ENCODE results near the gene GDPD5. TPM values are rescaled to one million over a fixed set of nuclear protein-coding genes. Genes with fewer than 3 reads are reported as not detected.

Gene GDPD5
- total and polyA plus RNA-seq, 9 of the 15 experiments (the other 6 are each of a cell fraction or from before 2014, with no cell fraction given), result 0.32 to 27.3 (median 8.0) TPM

DNA sequence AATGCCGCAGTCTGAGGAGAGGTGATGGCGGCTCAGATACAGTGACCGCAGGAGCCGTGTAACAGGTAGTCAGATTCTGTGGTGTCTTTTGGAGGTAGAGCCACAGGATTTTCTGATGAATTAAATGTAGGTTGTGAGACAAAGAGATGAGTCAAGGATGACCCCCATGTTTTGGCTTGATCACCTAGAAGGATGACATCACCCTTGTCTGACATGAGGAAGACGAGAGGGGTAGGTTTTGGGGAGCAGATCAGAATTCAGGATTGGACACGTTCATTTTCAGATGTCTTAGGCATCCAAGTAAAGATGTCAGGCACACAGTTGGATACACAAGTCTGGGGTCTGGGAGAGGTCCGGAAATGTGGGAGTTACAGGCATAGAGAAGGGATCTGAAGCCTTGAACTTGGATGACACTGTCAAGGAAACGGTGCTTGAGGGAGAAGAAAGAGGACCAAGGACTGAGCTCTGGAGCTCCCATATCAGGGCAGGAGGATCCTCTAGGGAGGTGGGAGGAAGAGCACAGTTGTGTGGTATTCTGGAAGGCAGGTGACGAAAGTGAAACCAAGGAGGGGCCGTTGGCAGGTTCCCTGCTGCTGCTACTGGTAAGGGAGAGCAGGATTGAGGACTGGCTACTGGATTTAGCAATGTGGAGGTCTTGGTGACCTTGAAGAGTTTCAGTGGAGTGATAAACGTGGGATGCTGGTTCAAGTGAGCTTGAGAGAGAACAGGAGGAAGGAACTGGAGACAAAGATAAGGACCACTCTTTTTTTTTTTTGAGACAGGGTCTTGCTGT is 12.6 kb upstream of the GDPD5 start (continued):
- TF ChIP-seq, protein P1, sequence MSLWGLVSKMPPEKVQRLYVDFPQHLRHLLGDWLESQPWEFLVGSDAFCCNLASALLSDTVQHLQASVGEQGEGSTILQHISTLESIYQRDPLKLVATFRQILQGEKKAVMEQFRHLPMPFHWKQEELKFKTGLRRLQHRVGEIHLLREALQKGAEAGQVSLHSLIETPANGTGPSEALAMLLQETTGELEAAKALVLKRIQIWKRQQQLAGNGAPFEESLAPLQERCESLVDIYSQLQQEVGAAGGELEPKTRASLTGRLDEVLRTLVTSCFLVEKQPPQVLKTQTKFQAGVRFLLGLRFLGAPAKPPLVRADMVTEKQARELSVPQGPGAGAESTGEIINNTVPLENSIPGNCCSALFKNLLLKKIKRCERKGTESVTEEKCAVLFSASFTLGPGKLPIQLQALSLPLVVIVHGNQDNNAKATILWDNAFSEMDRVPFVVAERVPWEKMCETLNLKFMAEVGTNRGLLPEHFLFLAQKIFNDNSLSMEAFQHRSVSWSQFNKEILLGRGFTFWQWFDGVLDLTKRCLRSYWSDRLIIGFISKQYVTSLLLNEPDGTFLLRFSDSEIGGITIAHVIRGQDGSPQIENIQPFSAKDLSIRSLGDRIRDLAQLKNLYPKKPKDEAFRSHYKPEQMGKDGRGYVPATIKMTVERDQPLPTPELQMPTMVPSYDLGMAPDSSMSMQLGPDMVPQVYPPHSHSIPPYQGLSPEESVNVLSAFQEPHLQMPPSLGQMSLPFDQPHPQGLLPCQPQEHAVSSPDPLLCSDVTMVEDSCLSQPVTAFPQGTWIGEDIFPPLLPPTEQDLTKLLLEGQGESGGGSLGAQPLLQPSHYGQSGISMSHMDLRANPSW (CRISPR knock-in tag; IDR thresholded peaks at IDR 0.05), result no peak
- TF ChIP-seq ZKSCAN8 (CRISPR knock-in tag; IDR thresholded peaks at IDR 0.05) (no peak), MYC (IDR thresholded peaks at IDR 0.05; ENCODE audit: low read depth, low read length) (0 out of 2 replicates have a peak, but pooled peaks have one; percentile 21), MYC (CRISPR knock-in tag; IDR thresholded peaks at IDR 0.05; ENCODE audit: borderline replicate concordance, low read depth) (no peak), ZEB2 (IDR thresholded peaks at IDR 0.05) (0 out of 2 replicates have a peak, but pooled peaks have one; percentile 7), ATF7 (IDR thresholded peaks at IDR 0.05) (peak; percentile 46; the same call in 1 of the 2 replicates), SIN3B (IDR thresholded peaks at IDR 0.05; ENCODE audit: low read depth) (no peak), CXXC5 (CRISPR knock-in tag; IDR thresholded peaks at IDR 0.05) (peak; percentile 28; the same call in 1 of the 2 replicates), ZNF165 (CRISPR knock-in tag; IDR thresholded peaks at IDR 0.05; ENCODE audit: borderline replicate concordance) (no peak), CTBP1 (IDR thresholded peaks at IDR 0.05; ENCODE audit: borderline replicate concordance) (peak; percentile 68)
- TF ChIP-seq, protein P2, sequence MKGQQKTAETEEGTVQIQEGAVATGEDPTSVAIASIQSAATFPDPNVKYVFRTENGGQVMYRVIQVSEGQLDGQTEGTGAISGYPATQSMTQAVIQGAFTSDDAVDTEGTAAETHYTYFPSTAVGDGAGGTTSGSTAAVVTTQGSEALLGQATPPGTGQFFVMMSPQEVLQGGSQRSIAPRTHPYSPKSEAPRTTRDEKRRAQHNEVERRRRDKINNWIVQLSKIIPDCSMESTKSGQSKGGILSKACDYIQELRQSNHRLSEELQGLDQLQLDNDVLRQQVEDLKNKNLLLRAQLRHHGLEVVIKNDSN (CRISPR knock-in tag; IDR thresholded peaks at IDR 0.05), result no peak
- TF ChIP-seq, protein P3, sequence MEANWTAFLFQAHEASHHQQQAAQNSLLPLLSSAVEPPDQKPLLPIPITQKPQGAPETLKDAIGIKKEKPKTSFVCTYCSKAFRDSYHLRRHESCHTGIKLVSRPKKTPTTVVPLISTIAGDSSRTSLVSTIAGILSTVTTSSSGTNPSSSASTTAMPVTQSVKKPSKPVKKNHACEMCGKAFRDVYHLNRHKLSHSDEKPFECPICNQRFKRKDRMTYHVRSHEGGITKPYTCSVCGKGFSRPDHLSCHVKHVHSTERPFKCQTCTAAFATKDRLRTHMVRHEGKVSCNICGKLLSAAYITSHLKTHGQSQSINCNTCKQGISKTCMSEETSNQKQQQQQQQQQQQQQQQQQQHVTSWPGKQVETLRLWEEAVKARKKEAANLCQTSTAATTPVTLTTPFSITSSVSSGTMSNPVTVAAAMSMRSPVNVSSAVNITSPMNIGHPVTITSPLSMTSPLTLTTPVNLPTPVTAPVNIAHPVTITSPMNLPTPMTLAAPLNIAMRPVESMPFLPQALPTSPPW (CRISPR knock-in tag; IDR thresholded peaks at IDR 0.05), result no peak
- TF ChIP-seq, protein P4, sequence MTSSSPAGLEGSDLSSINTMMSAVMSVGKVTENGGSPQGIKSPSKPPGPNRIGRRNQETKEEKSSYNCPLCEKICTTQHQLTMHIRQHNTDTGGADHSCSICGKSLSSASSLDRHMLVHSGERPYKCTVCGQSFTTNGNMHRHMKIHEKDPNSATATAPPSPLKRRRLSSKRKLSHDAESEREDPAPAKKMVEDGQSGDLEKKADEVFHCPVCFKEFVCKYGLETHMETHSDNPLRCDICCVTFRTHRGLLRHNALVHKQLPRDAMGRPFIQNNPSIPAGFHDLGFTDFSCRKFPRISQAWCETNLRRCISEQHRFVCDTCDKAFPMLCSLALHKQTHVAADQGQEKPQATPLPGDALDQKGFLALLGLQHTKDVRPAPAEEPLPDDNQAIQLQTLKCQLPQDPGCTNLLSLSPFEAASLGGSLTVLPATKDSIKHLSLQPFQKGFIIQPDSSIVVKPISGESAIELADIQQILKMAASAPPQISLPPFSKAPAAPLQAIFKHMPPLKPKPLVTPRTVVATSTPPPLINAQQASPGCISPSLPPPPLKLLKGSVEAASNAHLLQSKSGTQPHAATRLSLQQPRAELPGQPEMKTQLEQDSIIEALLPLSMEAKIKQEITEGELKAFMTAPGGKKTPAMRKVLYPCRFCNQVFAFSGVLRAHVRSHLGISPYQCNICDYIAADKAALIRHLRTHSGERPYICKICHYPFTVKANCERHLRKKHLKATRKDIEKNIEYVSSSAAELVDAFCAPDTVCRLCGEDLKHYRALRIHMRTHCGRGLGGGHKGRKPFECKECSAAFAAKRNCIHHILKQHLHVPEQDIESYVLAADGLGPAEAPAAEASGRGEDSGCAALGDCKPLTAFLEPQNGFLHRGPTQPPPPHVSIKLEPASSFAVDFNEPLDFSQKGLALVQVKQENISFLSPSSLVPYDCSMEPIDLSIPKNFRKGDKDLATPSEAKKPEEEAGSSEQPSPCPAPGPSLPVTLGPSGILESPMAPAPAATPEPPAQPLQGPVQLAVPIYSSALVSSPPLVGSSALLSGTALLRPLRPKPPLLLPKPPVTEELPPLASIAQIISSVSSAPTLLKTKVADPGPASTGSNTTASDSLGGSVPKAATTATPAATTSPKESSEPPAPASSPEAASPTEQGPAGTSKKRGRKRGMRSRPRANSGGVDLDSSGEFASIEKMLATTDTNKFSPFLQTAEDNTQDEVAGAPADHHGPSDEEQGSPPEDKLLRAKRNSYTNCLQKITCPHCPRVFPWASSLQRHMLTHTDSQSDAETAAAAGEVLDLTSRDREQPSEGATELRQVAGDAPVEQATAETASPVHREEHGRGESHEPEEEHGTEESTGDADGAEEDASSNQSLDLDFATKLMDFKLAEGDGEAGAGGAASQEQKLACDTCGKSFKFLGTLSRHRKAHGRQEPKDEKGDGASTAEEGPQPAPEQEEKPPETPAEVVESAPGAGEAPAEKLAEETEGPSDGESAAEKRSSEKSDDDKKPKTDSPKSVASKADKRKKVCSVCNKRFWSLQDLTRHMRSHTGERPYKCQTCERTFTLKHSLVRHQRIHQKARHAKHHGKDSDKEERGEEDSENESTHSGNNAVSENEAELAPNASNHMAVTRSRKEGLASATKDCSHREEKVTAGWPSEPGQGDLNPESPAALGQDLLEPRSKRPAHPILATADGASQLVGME (CRISPR knock-in tag; IDR thresholded peaks at IDR 0.05), result no peak
- TF ChIP-seq, protein P5, sequence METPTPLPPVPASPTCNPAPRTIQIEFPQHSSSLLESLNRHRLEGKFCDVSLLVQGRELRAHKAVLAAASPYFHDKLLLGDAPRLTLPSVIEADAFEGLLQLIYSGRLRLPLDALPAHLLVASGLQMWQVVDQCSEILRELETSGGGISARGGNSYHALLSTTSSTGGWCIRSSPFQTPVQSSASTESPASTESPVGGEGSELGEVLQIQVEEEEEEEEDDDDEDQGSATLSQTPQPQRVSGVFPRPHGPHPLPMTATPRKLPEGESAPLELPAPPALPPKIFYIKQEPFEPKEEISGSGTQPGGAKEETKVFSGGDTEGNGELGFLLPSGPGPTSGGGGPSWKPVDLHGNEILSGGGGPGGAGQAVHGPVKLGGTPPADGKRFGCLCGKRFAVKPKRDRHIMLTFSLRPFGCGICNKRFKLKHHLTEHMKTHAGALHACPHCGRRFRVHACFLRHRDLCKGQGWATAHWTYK (CRISPR knock-in tag; IDR thresholded peaks at IDR 0.05), result no peak
